Activated naive CD8-positive, alpha-beta T cell (primary cell): ENCODE results near the gene RBM20.

ENCODE experiments used
- H3K27ac Mint-ChIP-seq: one replicate; pipeline ENCODE4 v1.8.0; 2021; ENCODE audit warnings: mixed read lengths
- H3K27me3 Mint-ChIP-seq: one replicate; pipeline ENCODE4 v1.8.0; 2021; ENCODE audit warnings: mixed read lengths
- H3K36me3 Mint-ChIP-seq: one replicate; pipeline ENCODE4 v1.8.0; 2021; ENCODE audit warnings: mixed read lengths
- H3K4me1 Mint-ChIP-seq: one replicate; pipeline ENCODE4 v1.8.0; 2021; ENCODE audit warnings: low read depth, mixed read lengths
- H3K4me3 Mint-ChIP-seq: one replicate; pipeline ENCODE4 v1.8.0; 2021; ENCODE audit warnings: mild to moderate bottlenecking, mixed read lengths
- H3K9me3 Mint-ChIP-seq: one replicate; pipeline ENCODE4 v1.8.0; 2021; ENCODE audit warnings: low read depth, mixed read lengths

The RBM20 gene

DNA sequence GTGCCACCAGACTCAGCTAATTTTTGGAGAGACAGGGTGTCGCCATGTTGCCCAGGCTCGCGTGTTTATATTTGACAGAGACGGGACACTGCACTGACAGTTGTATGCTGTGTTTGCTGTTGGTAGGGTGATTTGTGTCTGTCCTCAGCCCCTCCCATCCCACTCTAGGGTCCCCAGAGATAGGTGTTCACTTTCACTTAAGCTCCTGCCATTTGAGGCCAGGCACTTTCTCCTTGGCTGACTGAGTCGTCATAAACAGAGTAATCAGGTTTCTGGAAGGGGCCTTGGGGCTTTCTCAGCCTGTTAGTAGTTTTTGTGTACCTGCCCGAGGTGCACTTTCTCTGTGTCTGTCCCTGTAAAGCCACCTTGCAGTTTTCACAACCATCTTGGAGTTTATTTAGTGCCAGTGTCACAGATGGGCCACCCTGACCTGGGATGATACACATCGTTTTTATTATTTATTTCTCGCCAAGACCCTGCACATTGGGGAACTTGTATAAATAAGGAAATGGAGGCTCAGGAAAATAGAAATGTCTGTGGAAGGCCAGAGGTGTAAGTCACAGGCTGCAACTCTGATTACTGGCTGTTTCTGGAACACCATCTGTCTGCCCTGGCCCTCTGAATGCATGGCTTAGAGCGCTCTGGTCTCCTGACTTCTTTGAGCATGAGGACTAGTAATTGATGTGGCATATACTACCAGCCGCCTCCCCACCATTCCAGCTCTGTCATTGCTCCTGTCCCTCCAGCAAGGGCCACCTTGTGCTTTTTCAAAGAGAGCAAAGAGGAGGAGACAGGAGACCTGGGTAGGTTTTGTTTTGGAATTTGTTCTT, 145.7 kb downstream of the RBM20 start:
- H3K4me3 Mint-ChIP-seq = no peak overlapping the region
- H3K4me1 Mint-ChIP-seq = peaks cover 10% of the 10 kb centered on the region
- no peaks in the 10 kb centered on the region for H3K9me3 Mint-ChIP-seq
- H3K36me3 Mint-ChIP-seq = no peaks in the 10 kb centered on the region
- H3K27ac Mint-ChIP-seq = no peak overlapping the region
- H3K27me3 Mint-ChIP-seq = no peaks in the 10 kb centered on the region

GRCh38 chr10:110790913-110791506, 146.9 kb downstream of the RBM20 start:
- peaks cover 3% of the 10 kb centered on the region for H3K4me1 Mint-ChIP-seq

DNA sequence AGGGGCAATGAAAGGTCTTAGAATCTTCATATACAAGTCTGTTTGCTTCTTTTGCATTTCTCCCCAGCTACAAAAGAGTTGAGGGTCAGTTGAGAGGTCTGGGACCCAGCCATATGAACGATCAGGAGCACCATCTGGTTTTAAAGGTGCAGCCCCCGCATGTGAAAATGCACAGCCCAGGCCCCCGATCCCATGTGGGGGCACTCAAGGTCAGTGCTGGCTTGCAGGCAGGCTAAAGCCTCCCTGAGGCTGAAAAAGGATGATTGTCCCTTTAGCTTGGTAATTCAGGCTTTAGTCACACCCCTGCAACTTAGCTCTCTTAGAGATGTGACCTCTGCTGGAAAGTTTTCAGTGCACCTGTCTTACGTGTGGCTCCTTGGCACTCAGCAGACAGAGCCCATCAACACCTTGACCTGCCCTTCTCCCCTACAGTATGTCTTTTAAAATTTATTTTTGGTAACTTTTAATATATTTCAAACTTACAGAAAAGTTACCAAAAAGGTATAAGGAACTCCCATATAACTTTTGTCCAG, 147.5 kb downstream of the RBM20 start:
- no peaks in the 10 kb centered on the region for H3K9me3 Mint-ChIP-seq
- H3K27me3 Mint-ChIP-seq = no peaks in the 10 kb centered on the region
- H3K4me3 Mint-ChIP-seq = no peak overlapping the region
- no peaks in the 10 kb centered on the region for H3K4me1 Mint-ChIP-seq
- H3K36me3 Mint-ChIP-seq = no peaks in the 10 kb centered on the region
- H3K27ac Mint-ChIP-seq = no peak overlapping the region

More at GRCh38 chr10:110790913-110791506, 146.9 kb downstream of the RBM20 start:
- Mint-ChIP-seq H3K9me3 (no peaks in the 10 kb centered on the region), H3K4me3 (no peak overlapping the region), H3K36me3 (no peaks in the 10 kb centered on the region), H3K27me3 (no peaks in the 10 kb centered on the region), H3K27ac (no peak overlapping the region)

GRCh38 chr10:110792476-110793125, 148.5 kb downstream of the RBM20 start:
- Mint-ChIP-seq H3K27ac (no peak overlapping the region), H3K4me1 (no peaks in the 10 kb centered on the region), H3K4me3 (no peak overlapping the region), H3K9me3 (no peaks in the 10 kb centered on the region), H3K27me3 (no peaks in the 10 kb centered on the region), H3K36me3 (no peaks in the 10 kb centered on the region)

GRCh38 chr10:110793128-110793812, 149.1 kb downstream of the RBM20 start:
- H3K9me3 Mint-ChIP-seq = no peaks in the 10 kb centered on the region
- no peaks in the 10 kb centered on the region for H3K27me3 Mint-ChIP-seq
- peaks cover 2% of the 10 kb centered on the region for H3K4me1 Mint-ChIP-seq
- no peaks in the 10 kb centered on the region for H3K36me3 Mint-ChIP-seq
- no peak overlapping the region for H3K27ac Mint-ChIP-seq
- H3K4me3 Mint-ChIP-seq = no peak overlapping the region

DNA sequence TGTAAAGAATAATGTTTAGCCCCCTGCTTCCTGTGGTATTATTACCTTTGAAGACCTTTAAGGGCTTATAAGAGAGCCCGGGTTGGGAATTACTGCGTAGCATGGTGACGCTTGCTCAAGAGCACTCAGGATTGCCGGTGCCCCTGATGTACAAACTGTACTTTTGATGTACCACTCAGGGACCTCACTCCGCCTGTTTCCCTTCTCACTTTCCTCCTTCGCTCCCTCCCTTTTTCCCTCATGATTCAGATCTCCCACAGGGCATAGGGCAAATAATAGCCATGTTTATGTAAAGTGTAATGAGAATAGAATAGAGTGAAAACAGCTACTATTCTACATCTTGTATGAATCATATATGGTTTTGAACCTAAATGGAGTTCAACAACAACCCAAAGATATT, 149.8 kb downstream of the RBM20 start:
- H3K9me3 Mint-ChIP-seq = no peaks in the 10 kb centered on the region
- peaks cover 6% of the 10 kb centered on the region for H3K4me1 Mint-ChIP-seq
- H3K36me3 Mint-ChIP-seq = no peaks in the 10 kb centered on the region
- no peak overlapping the region for H3K27ac Mint-ChIP-seq
- no peak overlapping the region for H3K4me3 Mint-ChIP-seq
- H3K27me3 Mint-ChIP-seq = no peaks in the 10 kb centered on the region

- Mint-ChIP-seq H3K36me3 (no peaks in the 10 kb centered on the region), H3K4me1 (peaks cover 6% of the 10 kb centered on the region), H3K27me3 (no peaks in the 10 kb centered on the region), H3K9me3 (no peaks in the 10 kb centered on the region), H3K27ac (no peak overlapping the region), H3K4me3 (no peak overlapping the region)
These were observed 150.7 kb downstream of the RBM20 start for GRCh38 chr10:110794808-110795207.

DNA sequence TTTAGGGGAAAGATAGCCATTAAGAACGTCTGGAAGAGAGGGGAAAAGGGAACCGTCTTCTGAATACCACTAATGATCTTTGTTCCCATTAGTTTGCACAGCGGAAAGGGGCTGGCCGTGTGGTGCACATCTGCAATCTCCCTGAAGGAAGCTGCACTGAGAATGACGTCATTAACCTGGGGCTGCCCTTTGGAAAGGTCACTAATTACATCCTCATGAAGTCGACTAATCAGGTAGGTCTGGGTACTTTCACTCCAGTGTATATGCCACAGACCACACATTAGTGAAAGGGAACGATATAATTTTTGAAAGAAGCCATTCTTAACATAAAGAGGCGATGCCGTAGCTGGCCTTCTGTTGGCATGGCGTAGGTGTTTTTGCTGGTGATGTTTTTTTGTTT, 153.3 kb downstream of the RBM20 start:
- Mint-ChIP-seq H3K36me3 (peaks cover 2% of the 10 kb centered on the region), H3K4me3 (no peak overlapping the region), H3K27ac (no peak overlapping the region), H3K4me1 (peaks cover 12% of the 10 kb centered on the region), H3K9me3 (no peaks in the 10 kb centered on the region), H3K27me3 (no peaks in the 10 kb centered on the region)

DNA sequence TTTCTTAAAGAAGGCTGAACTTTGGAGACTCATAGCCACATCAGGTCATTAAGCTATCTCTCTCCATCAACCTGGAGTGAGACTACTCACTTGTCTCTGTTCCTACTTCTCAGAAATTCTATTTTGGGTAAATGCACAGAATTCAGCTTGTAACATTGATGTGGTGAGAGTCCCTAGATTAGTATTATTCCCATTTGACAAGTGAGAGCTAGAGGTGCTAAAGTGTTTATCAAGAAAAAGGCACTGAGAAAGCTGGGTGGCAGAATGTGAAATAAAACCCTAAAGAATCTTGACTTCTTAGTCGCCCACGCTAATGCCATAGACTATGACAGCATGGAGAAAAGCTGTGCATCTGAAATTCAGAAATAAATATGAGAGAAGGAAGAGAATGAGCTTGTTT, 154.2 kb downstream of the RBM20 start:
- H3K27ac Mint-ChIP-seq = peak overlapping the region; percentile 46
- peaks cover 2% of the 10 kb centered on the region for H3K36me3 Mint-ChIP-seq
- peaks cover 21% of the 10 kb centered on the region for H3K4me1 Mint-ChIP-seq
- H3K4me3 Mint-ChIP-seq = no peak overlapping the region
- no peaks in the 10 kb centered on the region for H3K27me3 Mint-ChIP-seq
- H3K9me3 Mint-ChIP-seq = no peaks in the 10 kb centered on the region

DNA sequence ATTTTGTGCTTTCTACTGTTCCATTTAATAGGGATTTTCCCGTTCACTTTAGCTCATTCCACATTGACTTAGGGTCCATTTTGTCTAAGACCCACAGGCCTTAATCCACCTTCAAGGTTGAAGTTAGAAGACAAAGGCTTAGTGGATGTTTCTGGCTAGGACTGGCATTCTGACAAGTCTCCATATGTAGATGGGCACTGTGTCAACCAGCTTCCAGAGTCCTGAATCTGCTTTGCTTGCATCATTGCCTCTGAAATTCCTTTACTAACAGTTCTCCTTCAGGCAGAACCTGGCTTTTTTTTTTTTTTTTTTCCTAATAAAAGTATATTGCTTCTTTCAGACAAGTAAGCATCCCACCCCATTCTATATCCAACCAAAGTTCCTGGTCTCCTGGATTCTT, 158.0 kb downstream of the RBM20 start:
- Mint-ChIP-seq H3K27ac (peak overlapping the region; percentile 69), H3K36me3 (peaks cover 2% of the 10 kb centered on the region), H3K4me1 (peaks cover 47% of the 10 kb centered on the region), H3K9me3 (no peaks in the 10 kb centered on the region), H3K4me3 (no peak overlapping the region), H3K27me3 (no peaks in the 10 kb centered on the region)

GRCh38 chr10:110802551-110803238, 158.6 kb downstream of the RBM20 start:
- H3K27ac Mint-ChIP-seq = peak overlapping the region; percentile 69

GRCh38 chr10:110803239-110803749, 159.2 kb downstream of the RBM20 start:
- Mint-ChIP-seq H3K27ac (peak overlapping the region; percentile 11), H3K9me3 (no peaks in the 10 kb centered on the region), H3K27me3 (no peaks in the 10 kb centered on the region), H3K36me3 (peaks cover 2% of the 10 kb centered on the region), H3K4me1 (peaks cover 46% of the 10 kb centered on the region), H3K4me3 (no peak overlapping the region)

More at GRCh38 chr10:110802551-110803238, 158.6 kb downstream of the RBM20 start:
- Mint-ChIP-seq H3K27me3 (no peaks in the 10 kb centered on the region), H3K36me3 (peaks cover 2% of the 10 kb centered on the region), H3K4me1 (peaks cover 47% of the 10 kb centered on the region), H3K4me3 (peak overlapping the region; percentile 31), H3K9me3 (no peaks in the 10 kb centered on the region)

- Mint-ChIP-seq H3K9me3 (no peaks in the 10 kb centered on the region), H3K27ac (peak overlapping the region; percentile 51)
These were observed 159.7 kb downstream of the RBM20 start for GRCh38 chr10:110803830-110804338.

DNA sequence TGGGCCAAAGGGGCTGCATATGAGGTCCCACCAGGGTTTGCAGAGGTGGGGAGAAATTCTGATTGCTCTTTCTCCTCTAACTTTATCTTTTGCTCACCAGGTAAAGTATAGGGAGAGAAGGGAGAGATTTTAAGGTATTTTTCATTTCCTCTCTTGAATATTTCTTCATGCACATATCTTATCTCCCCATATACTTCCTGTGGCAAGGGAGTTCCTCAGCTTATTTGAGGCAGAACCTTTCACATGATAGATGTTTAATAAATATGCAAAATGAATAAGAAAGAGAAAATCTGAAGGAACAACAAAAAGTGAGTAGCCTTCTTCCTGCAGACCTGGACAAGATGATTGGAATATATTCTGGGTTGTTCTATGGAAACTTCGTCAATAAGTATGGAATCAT, 160.2 kb downstream of the RBM20 start:
- no peaks in the 10 kb centered on the region for H3K27me3 Mint-ChIP-seq
- H3K4me1 Mint-ChIP-seq = peaks cover 46% of the 10 kb centered on the region
- no peak overlapping the region for H3K4me3 Mint-ChIP-seq
- peaks cover 2% of the 10 kb centered on the region for H3K36me3 Mint-ChIP-seq
- no peaks in the 10 kb centered on the region for H3K9me3 Mint-ChIP-seq
- peak overlapping the region; percentile 11 for H3K27ac Mint-ChIP-seq

More at GRCh38 chr10:110803830-110804338, 159.7 kb downstream of the RBM20 start:
- Mint-ChIP-seq H3K4me3 (peak overlapping the region; percentile 19), H3K27me3 (no peaks in the 10 kb centered on the region), H3K4me1 (peaks cover 46% of the 10 kb centered on the region), H3K36me3 (peaks cover 2% of the 10 kb centered on the region)
